DMS79 (cell line): ENCODE results near the gene UVRAG.
A peak's percentile ranks its signal among the peaks of the same experiment; 100 is the strongest.

Experiments
- DNase-seq: peaks from one replicate; lab custom pipeline; 2025; lab: John Stamatoyannopoulos, UW

Gene UVRAG

DNA sequence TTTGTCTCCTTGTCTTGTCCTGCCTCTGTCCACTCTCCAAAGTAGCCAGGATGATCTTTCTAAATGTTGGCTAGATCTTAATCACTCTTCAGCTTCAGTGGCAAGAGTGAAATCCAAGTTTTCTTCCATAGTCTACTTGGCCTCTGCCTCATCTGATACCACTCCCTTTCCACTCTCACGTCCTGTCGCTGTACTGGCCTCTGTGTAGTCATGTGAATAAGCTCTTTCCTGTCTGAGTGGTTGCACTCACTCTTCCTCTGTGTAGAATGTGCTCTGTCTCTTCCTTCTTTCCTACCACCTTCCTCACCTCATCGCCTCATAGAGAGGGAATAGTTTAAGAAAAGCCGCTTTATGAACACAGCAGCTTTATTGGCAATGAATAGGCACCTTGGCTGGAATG is 304.8 kb downstream of the UVRAG start:
- no peak for DNase-seq

DNA sequence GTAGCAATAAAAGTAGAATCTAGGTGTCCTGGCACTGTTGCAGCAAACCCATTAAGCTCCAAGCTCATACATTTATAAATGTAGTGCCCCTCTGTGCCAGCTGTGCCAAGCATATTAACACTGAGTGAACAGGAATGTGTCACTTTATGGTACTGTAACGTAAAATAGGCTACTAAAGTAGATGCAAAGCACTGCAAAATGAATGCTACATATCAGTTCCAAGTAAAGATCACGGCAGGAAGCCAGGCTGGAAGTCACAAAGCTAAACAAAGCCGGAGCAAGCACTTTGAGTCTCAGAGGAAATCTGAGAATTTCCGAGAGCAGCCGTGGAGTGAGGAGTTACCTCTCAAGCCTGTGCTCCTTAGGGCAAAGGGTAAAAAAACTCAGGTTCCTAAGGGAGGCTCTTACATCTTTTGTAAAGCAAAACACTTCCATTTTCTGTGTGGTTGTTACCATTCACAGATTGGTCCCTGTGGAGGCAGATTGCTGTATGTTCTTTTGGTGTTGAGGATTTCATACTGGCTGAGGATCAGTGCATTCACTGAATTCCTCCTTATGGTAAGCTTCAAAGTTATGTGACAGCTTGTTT is 305.6 kb downstream of the UVRAG start:
- peak; percentile 88 for DNase-seq

DNA sequence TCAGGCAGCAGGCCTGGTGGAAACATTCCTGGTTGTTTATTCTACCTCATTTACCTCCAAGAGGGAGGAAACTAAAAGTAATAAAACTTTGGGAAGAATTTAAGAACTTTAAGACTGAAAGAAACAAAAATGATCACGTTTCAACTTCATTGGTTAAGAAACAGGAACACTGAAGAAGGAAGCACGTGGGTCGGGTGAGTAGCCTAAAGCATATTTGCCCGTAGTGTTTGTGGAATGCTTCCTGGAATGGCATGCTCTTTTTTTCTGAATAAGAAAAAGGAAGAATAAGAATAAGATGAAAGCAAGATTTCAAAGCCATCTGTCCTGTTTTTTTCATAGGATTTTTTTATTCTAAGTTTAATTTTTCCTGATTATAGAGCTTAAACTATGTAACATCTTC is 308.2 kb downstream of the UVRAG start:
- no peak for DNase-seq

DNA sequence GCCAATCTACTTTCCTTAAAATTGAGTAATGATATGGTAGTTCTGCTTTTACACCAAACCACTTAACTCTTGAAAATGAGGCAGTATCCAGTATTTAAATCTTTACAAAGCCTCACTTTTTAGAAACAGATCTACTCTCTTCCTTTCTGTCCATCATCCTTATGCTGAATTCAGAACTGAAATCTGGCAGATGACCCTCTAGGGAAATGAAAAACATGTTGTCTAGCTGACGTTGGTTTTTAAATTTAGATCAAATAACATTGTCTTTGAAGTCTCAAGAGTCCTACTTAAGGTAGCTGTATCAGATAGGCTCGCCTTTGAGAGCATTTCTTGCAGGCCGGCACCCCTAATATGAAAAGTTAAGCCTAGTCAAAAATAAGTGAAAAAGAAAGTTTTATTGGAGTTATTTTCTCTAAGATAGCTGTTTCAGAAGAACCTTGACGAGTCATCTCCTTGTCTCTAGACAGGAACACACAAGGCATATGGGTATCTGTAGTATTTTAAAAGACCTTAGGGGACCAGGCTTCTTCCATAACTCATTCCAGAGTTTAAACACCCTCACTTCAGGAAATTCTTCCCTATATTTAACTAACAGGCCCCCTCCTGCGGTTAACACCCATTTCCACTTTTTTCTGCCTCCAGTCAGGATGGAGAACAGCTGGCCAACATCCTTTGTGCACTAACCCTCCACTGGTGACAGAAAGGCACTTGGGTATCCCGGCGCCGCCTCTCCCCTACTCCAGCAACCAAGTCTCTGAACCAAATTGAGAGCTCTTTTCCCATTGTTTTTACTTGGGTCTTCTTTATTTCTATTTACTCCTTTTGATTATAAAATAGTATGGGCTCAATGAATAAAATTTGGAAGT is 310.1 kb downstream of the UVRAG start:
- DNase-seq = no peak

DNA sequence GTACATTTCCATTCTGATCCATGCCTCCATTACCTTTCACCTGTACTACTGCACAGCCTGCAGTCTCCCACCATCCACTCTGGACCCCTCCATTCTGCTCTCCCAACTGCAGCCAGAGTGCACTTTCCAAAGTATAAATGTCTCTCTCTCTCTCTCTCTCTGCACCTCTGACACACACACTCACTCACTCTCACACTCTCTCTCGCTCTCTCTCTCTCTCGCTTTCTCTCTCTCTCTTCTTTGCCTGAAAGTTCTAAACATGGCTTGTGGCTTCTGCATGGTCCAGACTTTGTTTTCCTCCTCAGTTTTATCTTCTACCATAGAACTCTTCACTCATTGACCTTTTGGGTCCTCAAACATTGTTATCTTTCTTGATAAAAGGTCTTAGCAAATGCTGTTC is 314.7 kb downstream of the UVRAG start:
- DNase-seq = no peak

DNA sequence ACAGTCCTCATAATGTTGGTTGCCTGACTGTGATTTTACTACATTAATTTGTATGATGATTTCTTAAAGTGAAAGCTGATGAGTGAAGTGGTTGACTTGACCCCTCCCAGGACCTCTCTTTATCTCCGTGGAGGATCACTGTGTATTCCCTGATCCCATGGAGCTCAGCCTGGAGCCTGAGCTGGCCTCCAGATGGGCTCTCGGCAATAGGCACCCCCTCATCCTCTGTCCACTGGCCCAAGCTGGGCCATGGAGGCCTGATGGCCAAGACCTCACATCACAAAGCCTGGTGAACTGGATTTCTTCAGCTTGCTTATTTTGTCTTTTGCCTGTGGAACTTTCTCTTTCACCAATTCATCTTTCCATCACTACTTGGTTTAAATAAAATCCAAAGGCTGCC is 316.1 kb downstream of the UVRAG start:
- DNase-seq = no peak

DNA sequence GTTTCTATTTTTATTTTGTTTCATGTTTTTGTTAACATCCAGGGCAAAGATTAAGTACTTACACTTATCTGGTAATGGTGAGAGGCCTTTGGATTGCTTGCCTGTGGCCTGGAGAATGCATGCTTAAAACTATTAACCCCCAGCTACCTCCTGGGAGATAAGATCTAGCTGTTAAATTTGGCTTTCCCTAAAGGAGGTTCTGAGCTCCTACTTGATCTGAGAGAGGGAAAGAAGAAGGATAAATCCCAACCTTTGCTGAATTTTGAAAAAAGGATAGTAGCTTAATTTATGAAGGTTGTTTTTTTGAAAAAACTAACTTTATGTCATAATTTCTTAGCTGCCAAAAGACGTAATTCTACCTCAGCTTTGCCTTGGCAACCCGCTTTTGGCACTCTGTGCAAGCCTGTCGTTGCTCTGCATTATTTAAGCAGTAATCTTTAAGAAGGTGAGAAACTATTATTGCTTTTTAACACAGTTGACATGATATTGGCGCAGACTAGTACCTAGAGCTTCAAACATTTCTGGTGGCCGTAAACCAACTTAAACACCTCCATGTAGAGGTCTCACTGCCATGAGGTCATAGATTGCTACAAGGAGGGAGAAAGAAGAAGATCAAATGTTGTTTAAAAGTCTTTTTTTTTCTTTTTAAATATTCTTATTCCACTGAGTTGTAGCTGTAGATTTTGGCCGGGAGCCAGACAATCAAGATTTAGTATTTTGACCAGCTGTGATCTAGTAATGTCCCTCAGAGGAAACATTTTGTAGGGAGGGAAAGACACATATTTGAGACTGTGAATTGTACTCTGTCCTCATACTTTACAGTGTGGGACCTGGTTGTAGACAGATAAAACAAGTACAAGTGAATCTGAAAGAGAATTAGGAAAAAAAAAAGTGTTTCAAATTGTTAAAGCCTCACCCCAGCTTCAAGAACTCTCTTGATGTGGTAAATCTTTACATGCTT is 316.9 kb downstream of the UVRAG start:
- peak; percentile 8 for DNase-seq

DNA sequence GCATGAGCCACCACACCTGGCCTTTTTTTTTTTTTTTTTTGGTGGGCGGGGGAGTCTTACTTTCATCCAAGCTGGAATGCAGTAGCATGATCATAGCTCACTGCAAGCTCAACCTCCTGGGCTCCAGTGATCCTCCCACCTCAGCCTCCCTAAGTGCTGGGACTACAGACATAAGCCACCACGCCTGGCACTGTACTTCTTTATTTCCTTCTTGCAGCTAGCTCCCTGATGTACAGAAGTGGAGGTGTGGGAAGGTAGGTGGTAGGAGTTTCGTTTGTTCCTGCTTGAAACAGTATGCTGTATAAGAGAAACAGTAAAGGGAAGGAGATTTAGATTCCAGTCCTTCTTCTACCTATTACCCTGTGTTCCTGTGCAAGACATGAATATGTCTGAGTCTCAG is 319.2 kb downstream of the UVRAG start:
- no peak for DNase-seq

DNA sequence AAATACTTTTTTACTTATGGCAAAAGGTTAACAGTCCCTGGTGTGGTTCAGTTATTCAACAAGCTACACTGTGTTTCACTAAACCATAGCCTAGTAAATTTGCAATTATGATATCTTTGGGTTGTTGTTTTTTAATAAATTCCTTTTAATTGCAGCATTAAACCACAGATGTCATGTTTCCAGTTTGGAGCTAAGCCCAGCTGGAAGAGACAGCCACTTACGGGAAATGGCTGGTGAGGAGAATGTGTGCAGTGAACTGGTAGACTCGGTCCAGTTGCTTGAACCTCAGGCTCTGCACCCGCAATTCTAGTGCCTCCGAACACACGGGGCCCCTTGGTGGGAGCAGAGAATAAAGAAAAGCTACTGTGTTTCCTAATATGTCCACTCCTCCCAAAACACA is 320.5 kb downstream of the UVRAG start:
- DNase-seq = no peak

DNA sequence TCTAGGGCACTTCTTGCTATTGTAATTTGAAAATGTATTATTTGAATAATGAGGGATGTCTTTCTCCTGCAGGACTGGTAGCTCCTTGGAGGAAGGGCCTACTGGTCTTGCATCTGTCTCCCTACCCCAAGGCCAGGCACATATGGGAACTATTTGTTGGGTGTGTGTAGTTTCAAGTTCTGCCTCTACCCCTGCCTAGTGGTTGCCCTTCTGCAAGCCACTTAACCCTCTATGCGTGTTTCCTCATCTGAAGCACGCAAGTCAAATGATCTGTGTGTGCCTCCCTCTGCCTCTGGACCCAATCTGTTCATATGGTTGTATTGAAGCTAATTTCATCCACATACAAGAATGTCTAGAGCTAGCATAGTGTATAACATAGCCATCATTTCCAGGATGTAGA is 324.3 kb downstream of the UVRAG start:
- DNase-seq = no peak

DNA sequence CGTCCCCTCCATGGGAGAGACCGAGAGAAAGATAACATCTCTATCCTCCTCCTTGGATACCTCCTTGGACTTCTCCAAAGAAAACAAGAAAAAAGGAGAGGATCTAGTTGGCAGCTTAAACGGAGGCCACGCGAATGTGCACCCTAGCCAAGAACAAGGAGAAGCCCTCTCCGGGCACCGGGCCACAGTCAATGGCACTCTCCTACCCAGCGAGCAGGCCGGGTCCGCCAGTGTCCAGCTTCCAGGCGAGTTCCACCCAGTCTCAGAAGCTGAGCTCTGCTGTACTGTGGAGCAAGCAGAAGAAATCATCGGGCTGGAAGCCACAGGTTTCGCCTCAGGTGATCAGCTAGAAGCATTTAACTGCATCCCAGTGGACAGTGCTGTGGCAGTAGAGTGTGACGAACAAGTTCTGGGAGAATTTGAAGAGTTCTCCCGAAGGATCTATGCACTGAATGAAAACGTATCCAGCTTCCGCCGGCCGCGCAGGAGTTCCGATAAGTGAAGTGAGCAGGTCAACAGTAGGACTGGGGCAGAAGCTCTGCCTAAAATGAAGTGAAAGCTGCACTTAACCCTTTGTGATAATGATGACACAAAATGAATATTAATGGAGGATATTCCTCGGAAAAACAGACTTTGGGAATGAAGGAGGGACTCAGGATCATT is 326.0 kb downstream of the UVRAG start:
- DNase-seq = no peak

DNA sequence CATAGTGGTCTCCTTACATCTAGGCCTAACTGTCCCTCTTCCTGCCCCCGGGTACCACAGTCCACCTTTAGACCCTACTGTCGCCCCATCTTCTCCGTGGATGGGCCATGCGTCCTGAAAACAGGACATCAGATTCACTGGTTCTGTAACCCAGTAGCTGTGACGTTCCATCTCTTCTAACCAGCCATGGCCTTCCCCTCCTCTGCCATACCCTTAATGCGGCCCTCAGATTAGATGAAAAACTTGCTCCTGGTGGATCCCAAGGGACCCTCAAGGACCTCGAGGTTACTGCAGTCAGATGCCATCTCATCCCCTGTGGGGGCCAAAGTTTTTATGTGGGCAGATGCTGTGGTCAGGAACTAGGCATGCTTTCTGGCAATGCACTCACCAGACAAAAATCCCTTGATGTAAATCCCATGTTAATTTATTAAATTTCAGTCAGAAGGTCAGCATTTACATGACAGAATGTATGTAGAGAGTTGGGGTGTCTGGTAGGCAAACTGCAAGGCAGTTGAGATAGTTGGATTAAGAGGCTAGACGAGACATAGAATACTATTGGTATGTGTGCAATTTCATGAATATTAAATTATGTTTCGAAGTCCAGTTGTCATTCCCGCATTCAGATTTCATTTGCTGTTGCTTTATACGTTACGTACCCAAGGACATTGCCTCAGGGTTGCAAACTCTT is 327.0 kb downstream of the UVRAG start:
- no peak for DNase-seq

DNA sequence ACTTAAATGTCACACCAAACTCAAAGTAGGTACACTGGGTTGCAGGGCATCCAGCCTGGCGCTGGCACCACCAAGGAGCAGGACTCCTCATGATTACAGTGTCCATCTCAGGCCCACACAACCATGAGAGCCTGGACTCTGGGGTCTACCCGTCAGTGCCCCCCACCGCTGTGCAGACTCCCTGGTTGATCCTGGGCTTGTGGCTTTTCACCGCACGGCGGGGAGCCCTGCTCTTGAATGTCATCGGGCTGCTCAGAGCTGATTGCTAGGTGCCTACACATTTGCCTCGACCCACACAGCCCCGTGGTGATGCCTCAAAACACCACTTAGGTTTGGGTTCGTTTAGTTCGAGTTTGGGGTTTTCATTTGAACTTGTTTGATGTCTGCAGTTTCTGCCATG is 328.3 kb downstream of the UVRAG start:
- DNase-seq = no peak

DNA sequence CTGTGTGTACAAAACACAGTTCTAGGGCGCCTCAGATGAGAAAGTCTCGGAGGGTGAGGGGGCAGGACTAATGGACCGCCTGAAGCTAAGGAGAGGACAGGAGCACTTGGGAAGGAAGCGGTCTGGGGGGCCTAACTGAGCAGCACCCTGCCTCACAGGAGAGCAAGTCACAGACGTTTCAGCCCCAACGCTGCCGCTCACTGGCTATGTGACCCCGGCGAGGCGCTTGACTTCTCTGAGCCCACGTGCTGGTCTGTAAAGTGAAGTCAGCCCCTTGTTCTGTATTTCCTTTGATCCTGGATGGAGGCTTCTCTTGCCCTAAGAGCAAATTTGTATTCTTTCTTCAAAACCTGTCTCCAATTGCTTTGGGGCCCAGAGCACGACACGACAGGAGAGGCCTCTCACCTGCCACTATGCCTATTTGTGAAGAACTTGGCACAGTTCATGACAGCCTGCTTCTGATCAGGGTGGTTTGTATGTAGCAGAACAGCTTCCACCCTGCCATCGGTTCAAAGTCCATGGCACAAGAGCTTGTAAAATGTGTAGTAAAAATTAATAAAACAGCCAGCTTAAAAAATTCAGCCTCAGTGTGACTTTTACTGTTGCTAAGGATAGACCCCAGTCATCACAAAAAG is 332.2 kb downstream of the UVRAG start:
- no peak for DNase-seq

DNA sequence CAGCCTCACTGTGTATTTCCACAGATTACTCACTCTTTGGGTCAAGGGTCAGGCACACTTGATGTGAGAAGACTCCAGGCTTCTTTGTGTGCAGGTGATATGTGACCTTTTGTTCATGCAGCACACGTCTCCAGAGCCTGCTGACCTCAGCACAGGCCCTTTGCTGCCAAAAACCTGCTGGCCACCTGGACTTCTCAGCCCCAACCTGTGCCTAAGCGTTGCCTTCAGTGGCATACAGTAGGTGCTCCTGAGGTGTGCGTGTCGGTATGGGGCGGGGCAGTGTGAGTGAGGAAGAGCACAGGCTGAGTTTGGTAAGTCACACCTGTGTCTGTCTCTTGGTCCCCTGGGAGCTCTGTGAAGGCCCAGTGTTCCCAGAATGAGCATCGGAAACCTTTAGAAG is 333.2 kb downstream of the UVRAG start:
- DNase-seq = no peak

DNA sequence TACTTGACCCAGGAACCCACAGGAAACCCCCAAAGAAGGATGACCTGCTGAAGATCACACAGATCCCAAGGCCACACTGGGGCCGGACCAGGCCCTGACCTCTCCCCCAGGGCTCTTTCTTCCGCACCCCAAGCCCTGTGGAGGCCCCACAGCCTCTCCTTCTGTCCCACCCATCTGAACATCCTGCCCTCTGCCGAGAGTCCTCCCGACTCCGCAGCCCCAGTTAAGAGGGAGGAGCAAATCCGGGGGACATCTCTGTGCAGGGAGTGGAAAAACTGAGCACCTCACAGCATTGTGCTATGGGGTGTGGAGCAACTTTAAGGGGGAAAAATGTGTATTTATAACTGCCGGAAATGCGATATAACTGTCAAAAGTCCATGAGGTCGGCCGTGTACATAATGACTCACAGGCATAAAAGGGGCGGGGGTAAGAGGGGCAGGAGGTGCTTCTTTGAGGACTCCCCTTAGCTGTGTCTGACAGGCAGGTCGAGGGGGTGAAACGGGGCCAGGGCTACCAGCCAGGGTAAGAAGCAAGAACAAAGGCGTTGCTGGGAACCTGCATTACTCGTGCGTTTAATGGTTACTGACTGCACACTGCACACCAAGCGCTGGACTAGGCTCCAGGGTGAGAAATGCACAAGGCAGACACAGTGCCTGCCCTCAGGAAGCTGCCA is 334.1 kb downstream of the UVRAG start:
- no peak for DNase-seq

DNA sequence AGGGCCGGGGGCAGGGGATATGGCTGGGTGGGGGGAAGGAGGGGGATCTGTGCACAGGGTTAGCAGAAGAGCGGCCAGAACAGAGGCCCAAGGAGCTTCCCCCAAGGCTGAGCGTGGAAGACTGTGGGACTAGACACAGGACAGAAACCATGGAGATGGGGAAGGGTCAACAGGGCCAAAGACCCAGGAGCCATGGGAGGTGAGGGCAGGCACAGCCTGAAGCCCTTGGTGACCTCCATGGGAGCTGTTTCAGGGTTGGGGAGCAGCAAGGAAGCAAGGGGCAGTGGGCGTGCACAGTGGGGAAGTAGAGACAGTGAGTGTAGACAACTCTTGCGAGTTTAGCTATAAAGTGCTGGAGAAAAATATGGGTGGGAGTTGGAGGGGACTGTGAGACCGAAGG is 334.7 kb downstream of the UVRAG start:
- no peak for DNase-seq

DNA sequence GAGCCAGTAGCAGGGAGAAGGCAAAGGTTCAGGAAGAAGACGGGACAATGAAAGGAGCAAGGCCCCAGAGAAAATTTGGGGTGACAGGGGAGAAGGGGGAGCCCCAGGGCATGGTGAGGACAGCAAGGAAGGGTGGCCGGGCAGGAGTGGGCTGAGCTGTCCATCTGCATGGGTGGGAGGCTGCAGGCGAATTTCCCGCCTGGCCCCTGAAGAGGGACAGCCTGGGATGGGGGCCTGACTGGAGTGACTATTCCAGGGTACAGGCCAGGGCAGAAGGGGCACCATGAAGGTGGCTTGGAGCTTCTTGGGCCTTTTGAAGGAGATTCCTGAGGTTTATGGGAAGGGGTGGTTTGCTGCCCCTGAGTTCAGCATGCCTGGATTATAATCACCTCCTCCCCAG is 335.1 kb downstream of the UVRAG start:
- no peak for DNase-seq

DNA sequence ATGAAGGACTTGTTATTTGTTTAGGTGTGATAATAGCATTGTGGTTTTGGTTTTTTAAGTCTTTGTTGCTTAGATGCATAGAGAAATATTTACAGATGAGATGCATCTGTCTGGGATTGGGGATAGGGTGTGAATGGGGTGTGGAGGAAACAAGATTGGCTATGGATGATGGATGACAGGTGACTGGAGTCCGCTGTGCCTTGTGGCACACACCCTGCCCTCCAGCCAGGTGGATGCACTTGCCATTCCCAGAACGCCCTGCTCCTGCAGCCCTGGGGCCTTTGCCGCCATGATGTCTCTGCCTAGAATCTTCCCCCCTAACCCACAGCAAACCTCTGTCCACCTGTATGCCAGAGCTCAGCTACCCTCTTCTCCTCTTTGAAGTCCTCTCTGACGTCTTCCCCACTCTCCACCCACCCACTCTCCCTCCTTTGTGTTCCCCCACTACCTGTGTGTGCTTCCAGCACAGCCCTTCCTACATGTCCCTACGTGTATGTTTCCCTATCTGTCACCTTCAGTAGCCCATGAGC is 336.6 kb downstream of the UVRAG start:
- peak; percentile 26 for DNase-seq

DNA sequence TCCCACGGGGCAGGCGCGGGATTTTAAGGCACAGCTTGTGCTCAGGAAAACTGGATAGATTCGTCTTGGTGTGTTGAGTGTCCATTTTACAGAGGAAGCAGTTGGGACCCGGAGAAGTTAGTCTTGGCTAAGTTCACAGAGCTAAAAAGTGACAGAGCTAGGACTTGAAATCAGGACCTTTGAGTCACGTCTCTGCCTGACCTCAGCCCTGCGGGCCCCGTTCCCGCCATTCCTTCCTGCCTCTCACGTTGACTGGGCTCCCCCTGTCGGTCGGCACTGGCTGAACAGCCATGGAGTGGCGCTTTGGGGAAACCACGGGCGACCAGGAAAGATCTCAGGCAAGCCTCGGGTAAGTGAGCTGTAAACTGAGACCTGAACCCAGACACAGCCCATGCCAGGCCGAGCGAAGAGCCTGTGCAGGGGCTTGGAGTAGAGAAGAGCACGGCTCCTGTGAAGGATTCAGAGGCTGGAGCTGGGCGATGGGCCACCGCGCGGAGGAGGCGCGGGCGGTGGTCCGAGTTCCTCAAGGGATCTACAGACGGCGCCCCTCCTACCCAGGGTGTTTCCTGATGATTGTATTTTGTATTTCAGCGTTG is 337.2 kb downstream of the UVRAG start:
- no peak for DNase-seq
